ENCODE results near the gene OR2L8. TPM values are rescaled to one million over a fixed set of nuclear protein-coding genes. Genes with fewer than 3 reads are reported as not detected.

OR2L8 gene
- total and polyA plus RNA-seq, 2 donors (not counting 1 experiment from before 2014, with no cell fraction given), result 0.94 TPM; not detected in 1

DNA sequence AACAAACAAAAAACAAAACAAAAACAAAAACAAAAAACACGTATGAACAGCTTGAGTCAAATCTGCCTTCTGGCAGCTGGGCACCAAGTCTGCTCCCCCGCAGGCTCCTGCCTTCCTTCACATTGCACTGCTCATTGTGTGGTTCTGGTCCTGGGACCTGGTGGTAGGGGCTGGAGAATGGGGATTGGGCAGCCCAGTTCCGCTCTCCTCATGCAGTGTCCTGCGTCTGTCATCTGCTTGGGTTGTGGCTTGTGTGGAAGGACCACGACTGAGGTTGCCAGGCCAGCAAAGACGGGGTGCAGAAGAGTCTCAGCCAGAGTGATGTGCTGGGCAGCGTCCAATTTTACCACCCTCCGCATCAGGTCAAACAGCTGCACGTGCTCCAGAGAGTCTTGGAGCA, 12.9 kb upstream of the OR2L8 start:
- no peaks in the 10 kb centered on the region for H3K4me1 ChIP-seq (ENCODE audit: control insufficient read depth in 2 of 2, insufficient read depth in 2 of 2, low read length in 2 of 2)
- intact Hi-C loops (cut with micrococcal nuclease), result no loop called here
- Mint-ChIP-seq H3K9me3 (ENCODE audit: insufficient read depth) (peaks cover 6% of the 10 kb centered on the region), H3K27me3 (peaks cover 9% of the 10 kb centered on the region), H3K4me3 (peak overlapping the region; percentile 19), H3K27ac (peak overlapping the region; percentile 2), H3K4me1 (no peaks in the 10 kb centered on the region)
- no peak overlapping the region for H3K9ac ChIP-seq (ENCODE audit: low read length)
- no peak overlapping the region for H3K4me3 ChIP-seq (ENCODE audit: control extremely low read depth in 1 of 5, extremely low read depth in 1 of 5, insufficient read depth in 1 of 5, low read depth in 2 of 5, low read length in 4 of 5)
- ChIA-PET POLR2A (no interaction called here), CTCF (no interaction called here)
- H3K36me3 ChIP-seq (replicated peaks in 1 of 2; ENCODE audit: control extremely low read depth in 1 of 2, control insufficient read depth in 1 of 2, extremely low read depth in 1 of 2, insufficient read depth in 2 of 2, low read length in 1 of 2), result no peaks in the 10 kb centered on the region
- no peak overlapping the region for H2AFZ ChIP-seq (ENCODE audit: insufficient read depth, low read depth, low read length, poor library complexity, severe bottlenecking)
- H3K79me2 ChIP-seq (ENCODE audit: control insufficient read depth, insufficient read depth, low read length), result no peaks in the 10 kb centered on the region
- no peaks in the 10 kb centered on the region for H3K27me3 ChIP-seq (replicated peaks in 1 of 4; ENCODE audit: control extremely low read depth in 1 of 4, control insufficient read depth in 3 of 4, insufficient read depth in 4 of 4, low read length in 3 of 4)
- H3K9me3 ChIP-seq (ENCODE audit: control extremely low read depth in 1 of 3, control insufficient read depth in 2 of 3, insufficient read depth in 1 of 3, low read length in 2 of 3), result peaks cover 0 to 16% (median 3%) of the 10 kb centered on the region in 3 donors
- H3K27ac ChIP-seq (ENCODE audit: low read length in 2 of 2), result no peak overlapping the region
- 97% methylated on average over 8 of the region's 9 CpGs for WGBS (ENCODE audit: insufficient coverage)
- no peak for ATAC-seq (ENCODE audit: low read depth)
- no peaks in the 10 kb centered on the region for H4K20me1 ChIP-seq (ENCODE audit: control insufficient read depth, insufficient read depth, low read length, poor library complexity, severe bottlenecking)
- peak; percentile 11 for DNase-seq
- TF ChIP-seq EZH2 (IDR thresholded peaks at IDR 0.05; ENCODE audit: borderline replicate concordance, insufficient read depth, low read depth, low read length, poor library complexity, severe bottlenecking), result no peak
- TF ChIP-seq, protein P1, sequence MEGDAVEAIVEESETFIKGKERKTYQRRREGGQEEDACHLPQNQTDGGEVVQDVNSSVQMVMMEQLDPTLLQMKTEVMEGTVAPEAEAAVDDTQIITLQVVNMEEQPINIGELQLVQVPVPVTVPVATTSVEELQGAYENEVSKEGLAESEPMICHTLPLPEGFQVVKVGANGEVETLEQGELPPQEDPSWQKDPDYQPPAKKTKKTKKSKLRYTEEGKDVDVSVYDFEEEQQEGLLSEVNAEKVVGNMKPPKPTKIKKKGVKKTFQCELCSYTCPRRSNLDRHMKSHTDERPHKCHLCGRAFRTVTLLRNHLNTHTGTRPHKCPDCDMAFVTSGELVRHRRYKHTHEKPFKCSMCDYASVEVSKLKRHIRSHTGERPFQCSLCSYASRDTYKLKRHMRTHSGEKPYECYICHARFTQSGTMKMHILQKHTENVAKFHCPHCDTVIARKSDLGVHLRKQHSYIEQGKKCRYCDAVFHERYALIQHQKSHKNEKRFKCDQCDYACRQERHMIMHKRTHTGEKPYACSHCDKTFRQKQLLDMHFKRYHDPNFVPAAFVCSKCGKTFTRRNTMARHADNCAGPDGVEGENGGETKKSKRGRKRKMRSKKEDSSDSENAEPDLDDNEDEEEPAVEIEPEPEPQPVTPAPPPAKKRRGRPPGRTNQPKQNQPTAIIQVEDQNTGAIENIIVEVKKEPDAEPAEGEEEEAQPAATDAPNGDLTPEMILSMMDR (IDR thresholded peaks at IDR 0.05), result no peak
- no peak overlapping the region for H3K4me2 ChIP-seq (replicated peaks; ENCODE audit: low read depth, low read length, poor library complexity, severe bottlenecking)

DNA sequence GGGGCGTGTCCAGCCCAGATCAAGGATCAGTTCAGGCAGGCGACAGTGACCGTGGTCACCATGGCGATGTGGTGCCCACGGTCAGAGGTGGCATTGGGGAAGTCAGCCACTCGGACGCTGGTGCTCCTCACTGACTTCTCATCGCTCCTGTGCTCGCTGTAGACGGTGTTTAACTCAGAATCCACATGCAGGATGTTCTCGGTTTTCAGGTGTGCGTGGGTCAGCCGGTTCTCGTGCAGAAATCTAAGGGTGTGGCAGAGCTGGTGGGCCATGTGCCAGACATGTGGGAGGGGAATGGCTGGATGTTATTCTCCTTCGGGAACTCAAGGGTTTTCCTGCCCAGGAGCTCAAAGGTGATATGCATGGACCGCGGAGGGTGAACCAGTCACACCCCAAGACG, 12.2 kb upstream of the OR2L8 start:
- Mint-ChIP-seq H3K27ac (no peak overlapping the region), H3K4me1 (no peaks in the 10 kb centered on the region), H3K9me3 (ENCODE audit: insufficient read depth) (peaks cover 6% of the 10 kb centered on the region), H3K4me3 (no peak overlapping the region), H3K27me3 (peaks cover 6% of the 10 kb centered on the region)
- Histone ChIP-seq H3K9ac (ENCODE audit: low read length) (no peak overlapping the region), H3K27ac (ENCODE audit: low read length in 2 of 2) (no peak overlapping the region), H3K79me2 (ENCODE audit: control insufficient read depth, insufficient read depth, low read length) (no peaks in the 10 kb centered on the region), H3K36me3 (replicated peaks in 1 of 2; ENCODE audit: control extremely low read depth in 1 of 2, control insufficient read depth in 1 of 2, extremely low read depth in 1 of 2, insufficient read depth in 2 of 2, low read length in 1 of 2) (no peaks in the 10 kb centered on the region), H3K4me2 (replicated peaks; ENCODE audit: low read depth, low read length, poor library complexity, severe bottlenecking) (no peak overlapping the region), H2AFZ (ENCODE audit: insufficient read depth, low read depth, low read length, poor library complexity, severe bottlenecking) (no peak overlapping the region), H3K27me3 (replicated peaks in 1 of 4; ENCODE audit: control extremely low read depth in 1 of 4, control insufficient read depth in 3 of 4, insufficient read depth in 4 of 4, low read length in 3 of 4) (no peaks in the 10 kb centered on the region), H3K4me3 (ENCODE audit: control extremely low read depth in 1 of 5, extremely low read depth in 1 of 5, insufficient read depth in 1 of 5, low read depth in 2 of 5, low read length in 4 of 5) (no peak overlapping the region), H4K20me1 (ENCODE audit: control insufficient read depth, insufficient read depth, low read length, poor library complexity, severe bottlenecking) (no peaks in the 10 kb centered on the region), H3K4me1 (ENCODE audit: control insufficient read depth in 2 of 2, insufficient read depth in 2 of 2, low read length in 2 of 2) (no peaks in the 10 kb centered on the region), H3K9me3 (ENCODE audit: control extremely low read depth in 1 of 3, control insufficient read depth in 2 of 3, insufficient read depth in 1 of 3, low read length in 2 of 3) (peaks cover 0 to 16% (median 3%) of the 10 kb centered on the region in 3 donors)
- no peak for TF ChIP-seq EZH2 (IDR thresholded peaks at IDR 0.05; ENCODE audit: borderline replicate concordance, insufficient read depth, low read depth, low read length, poor library complexity, severe bottlenecking)
- TF ChIP-seq, protein P1 (IDR thresholded peaks at IDR 0.05), result no peak
- intact Hi-C loops (cut with micrococcal nuclease), result no loop called here
- ChIA-PET CTCF (no interaction called here), POLR2A (no interaction called here)
- no peak for DNase-seq
- WGBS (ENCODE audit: insufficient coverage), result over 99% methylated on average over 18 of the region's 18 CpGs
- no peak for ATAC-seq (ENCODE audit: low read depth)
